HG02938 (cell line): ENCODE results near the gene DCP1A.
"Not testable (repeated sequence)": the region's sequence is repeated elsewhere in the genome, so short reads cannot be mapped to it uniquely, and the experiment has no call there.

Experiments
- ATAC-seq: cut with Tn5 transposase; IDR thresholded peaks from one replicate; pipeline ENCODE4 v1.9.1; 2021; ENCODE audit warnings: mild to moderate bottlenecking, moderate library complexity; ENCODE audit not compliant: unreplicated experiment

Gene DCP1A

DNA sequence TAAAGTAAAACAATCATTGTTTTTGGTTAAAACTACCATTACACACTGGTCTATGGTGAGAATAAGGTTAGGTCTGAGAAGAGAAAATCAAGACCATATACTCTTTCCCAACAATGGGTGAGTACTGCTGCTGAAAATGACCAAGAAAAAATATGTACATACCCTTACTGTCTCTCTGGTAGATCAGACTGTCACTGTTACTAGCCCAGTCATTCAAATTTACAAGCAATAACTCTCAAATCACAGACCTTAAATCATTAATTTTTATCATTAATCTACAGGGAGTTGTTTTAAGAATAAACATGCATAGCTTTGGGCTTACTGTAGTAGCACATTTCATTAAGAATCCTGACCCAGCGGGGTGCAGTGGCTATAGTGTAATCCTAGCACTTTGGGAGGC is 17.4 kb downstream of the DCP1A start:
- ATAC-seq: no peak

DNA sequence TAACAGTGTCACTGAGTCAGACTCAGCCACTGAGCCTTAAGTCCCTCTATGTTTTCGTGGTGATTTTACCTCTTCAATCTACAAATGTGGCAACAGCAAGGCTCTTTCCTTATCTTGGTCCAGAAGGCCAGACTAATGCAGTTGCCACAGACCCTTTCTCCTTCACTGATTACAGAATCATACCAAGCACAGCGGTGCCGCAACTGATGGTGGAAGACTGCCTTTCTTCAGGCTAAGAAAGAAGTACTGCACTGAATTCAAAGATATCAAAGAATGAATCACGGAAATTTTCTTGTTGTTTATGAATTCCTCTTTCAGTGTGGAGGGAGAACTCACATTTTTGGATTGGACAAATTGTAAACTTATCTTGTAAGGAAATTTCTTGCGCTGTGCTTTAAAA is 18.6 kb downstream of the DCP1A start:
- no peak for ATAC-seq

DNA sequence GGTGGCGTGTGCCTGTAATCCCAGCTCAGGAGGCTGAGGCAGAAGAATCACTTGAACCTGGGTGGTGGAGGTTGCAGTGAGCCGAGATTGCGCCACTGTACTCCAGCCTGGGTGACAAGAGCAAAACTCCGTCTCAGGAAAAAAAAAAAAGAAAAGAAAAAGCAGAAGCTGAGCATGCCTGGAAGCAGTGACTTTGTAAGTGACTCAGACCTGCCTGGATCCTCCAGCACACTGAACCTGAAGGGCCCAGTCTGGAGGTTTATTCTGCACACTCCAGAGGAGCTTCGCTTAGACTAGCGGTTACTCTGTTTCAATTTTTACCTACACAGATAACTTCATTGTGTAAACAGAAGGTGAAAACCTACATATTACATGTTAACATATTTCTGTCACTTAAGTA is 19.4 kb downstream of the DCP1A start:
- ATAC-seq: not testable (repeated sequence)

DNA sequence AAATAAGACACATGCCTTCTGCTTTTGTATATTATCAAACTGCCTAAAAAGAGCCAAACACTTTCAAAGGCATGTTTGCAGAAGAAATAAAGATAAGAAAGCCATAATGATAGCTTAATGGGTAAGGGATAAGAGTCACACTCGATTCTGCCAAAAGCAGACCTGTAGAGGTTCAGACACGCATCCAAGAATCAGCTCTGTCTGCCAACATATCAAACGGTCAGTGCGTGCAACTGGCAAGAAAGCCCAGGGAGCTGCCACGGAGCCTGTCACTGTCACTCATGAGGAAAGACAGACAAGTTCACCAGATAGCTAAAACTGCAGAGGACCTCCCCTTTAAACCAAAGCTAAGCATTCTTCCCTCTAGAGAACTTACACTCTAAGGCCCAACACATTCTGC is 23.2 kb downstream of the DCP1A start:
- no peak for ATAC-seq

DNA sequence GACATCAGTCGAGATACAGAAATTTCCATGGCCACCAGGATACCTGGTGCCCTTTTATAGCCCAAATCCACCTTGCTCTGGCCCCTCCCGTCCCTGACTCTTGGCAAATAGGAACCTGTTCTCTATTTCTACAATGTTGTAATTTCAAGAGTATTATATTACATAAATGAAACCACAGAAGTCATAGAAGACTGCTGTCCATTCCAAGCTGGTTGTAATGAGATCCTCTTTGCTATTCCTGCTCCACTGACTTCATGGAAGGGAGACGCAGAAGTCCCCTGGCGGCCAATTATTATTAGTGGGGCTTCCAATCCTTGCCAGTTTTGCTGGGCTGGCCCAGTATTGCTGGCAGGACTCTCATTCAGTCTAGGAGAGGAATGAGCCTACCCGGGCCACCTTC is 26.6 kb downstream of the DCP1A start:
- no peak for ATAC-seq

DNA sequence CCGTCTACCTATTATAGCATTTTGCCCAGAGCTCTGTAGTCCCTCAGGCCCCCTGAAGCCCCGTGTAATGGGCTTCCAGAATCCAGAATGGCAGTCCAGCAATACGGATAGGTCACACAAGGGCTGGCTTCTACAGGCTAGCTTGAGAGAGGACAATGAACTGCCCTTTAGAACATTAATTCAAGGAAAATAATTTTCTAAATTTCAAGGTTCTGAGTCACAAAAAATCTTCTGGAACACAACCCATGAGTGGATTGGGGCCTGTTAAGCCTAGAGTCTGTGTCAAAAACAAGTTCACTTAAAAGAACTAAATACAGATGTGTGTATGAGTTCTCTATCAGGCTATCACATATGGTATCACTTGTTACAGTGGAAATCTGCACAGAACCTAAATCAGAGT is 28.8 kb downstream of the DCP1A start:
- ATAC-seq: no peak

DNA sequence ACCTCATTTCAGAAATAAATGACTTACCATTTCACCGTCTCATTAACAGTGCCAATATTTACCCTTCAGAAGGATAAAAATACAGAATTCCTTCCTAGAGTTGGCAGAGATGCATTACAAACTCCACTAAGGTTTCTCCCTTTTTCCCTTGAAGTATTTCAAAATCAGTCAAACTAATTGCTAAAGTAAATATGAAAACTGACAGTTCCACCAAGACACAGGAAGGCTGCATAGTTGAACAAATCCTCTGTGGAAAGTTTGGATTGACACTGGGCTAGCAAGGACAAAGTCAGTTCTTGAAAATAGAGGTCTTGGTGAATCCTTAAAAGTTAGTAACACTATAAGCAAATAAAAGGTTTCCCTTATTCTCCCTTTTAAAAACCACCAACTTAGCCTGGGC is 34.5 kb downstream of the DCP1A start:
- no peak for ATAC-seq

DNA sequence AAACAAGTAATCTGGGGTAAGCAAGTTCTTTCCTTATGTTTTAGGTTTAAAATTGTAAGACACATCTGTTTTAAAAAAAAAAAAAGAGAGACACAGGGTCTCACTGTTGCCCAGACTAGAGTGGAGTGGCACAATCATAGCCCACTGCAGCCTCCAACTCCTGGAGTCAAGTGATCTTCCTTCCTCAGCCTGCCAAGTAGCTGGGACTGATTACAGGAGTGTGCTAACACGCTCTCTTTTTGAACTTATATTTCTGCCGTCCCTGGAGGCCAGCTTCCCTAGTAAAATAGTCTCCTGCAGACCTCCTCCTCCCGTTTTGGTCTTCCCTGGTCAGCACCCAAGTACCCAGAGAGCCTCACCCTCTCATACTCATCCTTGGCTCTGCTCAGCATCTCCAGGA is 35.5 kb downstream of the DCP1A start:
- ATAC-seq: no peak

DNA sequence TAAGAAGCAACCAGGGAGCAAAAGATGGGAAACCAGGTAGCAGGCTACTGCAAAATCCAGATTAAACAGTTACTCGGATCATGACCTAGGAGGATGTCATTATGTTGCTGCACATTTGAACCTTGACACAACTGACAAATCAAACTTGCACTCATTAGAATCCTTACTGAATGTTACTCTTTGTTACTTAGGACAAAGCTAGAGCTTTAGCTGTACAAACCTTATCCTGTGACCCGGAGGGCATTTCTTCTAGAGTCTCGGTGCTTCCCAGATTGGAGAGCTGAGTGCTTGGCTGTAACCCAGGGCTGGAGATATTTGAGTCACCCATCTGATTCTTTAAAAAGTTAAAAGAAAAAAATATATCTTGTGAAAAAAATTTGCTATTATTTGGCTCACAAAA is 43.4 kb downstream of the DCP1A start:
- no peak for ATAC-seq

DNA sequence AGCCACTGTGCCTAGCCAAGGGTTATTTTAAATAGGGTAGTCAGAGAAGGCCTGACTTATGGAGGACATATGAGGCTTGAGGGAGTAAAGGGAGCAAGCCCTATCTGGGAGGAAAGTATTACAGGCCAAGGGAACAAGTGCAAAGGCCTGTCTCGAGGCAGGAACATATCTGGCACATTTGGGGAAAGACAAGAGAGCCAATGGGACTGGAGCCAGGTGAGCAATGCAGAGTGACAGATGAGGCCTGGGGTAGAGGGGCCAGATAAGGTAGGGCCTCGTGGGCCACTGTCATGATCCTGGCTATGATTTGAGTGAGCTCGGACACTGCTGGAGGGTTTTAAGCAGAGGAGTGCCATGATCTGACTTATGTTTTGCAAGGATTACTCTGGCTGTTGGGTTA is 43.8 kb downstream of the DCP1A start:
- no peak for ATAC-seq

DNA sequence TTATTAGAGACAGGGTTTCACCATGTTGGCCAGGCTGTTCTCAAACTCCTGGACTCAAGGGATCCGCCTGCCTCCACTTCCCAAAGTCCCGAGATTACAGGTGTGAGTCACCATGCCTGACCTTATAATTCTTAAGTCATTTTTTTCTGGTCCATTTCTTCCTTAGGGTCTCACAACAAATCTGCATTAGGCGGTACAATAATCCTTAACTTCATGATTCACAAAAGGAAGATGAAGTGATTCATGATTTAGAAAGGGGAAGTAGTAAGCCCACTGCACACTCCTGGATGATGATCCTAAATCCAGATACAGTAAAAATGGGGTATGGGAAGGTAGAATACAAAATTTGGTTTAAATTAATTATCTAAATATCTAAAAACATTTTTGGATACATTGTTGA is 46.5 kb downstream of the DCP1A start:
- ATAC-seq: no peak

DNA sequence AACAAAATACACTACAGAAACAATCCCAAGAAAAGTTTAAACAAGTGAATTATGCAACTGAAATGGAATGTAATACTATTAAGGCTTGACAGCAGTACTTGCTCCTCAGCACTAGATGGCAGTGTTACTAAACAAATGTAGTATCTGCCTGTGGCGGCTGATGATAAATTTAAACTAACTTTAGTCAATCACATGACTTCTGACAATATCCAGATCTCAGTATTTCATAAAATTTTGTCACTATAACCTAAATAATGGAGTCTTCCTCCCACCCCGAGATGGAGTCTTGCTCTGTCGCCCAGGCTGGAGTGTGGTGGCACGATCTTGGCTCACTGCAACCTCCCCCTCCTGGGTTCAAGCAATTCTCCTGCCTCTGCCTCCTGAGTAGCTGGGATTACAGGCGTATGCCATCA is 47.7 kb downstream of the DCP1A start:
- peak; percentile 62 for ATAC-seq

DNA sequence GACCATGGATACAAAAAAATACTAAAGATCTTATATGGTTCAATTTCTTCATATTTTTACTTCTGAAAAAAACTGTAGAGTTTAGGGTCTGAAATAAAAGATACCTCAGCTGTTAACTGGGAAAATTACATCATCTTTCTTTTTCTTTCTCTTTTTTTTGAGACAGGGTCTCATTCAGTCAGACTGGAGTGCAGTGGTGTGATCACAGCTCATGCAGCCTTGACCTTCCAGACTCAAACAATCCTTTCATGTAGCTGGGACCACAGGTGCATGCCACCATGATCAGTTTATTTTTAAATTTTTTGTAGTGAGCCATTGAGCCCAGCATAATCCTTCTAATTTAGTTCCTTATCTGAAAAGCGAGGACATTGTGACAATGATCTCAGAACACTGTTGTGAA is 51.9 kb downstream of the DCP1A start:
- ATAC-seq: no peak

DNA sequence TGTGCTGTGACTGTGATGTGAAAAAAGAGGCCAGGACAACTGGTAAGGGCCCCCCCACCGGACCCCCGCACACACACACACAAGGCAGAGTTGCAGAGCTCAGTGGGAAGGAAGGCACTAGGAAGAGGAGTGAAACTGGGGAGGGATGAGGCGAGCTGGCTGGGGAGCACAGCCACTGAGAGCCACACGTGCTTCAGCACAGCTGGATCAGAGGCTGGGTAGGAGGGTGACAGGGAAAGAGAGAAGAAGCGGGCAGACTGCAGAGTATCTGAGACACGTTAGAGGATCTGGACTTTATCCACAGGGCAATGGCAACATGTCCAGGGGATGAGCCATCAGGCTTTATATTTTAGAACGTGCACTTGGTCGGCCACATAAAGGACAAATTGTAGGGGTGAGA is 53.5 kb downstream of the DCP1A start:
- ATAC-seq: no peak

DNA sequence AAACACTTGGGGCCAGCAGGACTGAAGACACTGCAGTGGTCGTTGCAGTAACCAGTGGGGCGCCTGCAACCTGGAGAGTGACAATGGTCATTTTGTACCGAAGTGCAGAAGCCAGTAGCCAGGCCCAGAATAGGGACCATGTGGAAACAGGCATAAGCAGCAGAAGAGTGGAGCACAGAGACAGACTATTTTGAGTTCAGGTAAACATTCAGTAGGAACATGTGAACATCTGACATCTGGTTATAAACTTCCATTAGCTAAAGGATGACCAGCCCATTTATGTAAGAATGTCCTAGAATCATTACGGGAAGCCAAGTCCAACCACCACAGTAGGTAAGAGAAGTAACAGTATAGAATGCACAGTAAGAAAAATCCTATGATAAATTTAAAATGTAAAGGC is 59.1 kb downstream of the DCP1A start:
- ATAC-seq: no peak

DNA sequence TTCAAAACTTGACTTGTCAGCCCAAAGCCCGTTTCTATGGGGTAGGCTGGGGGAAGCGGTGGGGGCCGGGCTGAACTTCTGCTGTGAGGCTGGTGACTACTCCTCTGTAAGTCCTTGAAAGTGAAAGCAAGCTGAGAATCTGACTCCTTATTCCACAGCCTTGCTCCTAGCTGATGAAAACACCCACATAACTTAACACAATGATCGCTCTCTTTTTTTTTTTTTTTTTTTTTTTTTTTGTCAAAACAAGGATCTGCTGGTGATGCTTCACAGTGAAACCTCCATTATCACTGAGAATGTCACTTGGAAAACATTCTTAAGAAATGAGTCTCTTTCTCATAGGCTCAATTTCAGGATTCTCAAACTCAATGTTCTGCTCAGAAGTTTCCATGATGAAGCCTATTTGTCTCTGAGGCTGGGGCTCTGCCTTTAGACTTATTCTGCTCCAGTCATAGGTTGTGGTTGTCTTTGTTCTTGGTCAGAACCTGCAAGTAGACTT is 60.2 kb downstream of the DCP1A start:
- no peak for ATAC-seq

DNA sequence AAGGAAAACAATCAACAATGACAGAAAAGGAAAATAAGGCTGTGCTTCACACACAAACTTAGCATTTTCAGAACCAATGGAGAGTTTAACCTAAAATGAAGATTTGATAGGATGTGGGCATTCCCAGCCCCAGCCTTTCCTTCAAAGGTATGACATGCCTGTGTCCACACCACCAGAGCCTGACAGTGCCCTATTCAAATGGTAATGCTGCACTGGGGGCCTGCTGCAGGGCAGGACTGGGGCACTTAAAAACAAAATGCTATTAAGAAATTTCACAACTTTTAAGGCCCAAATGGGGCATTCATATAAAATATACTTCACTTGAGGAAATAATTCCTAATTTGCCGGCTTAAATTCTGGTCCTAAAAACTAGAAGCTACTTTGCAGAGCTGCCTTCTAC is 60.6 kb downstream of the DCP1A start:
- ATAC-seq: no peak

DNA sequence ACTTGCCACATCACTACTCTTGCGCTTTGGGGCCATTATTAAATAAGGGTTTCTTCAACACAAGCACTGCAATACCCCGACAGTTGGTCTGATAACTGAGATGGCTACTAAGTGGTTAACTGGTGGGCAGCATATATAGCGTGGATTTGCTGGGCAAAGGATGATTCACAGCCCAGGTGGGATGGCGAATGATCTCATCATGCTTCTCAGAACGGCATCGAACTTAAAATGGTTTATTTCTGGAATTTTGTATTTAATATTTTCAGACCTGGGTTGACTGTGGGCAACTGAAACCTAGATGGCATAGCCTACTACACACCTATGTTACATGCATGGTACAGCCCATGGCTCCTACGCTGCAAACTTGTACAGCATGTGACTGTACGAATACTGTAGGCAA is 64.8 kb downstream of the DCP1A start:
- ATAC-seq: no peak

DNA sequence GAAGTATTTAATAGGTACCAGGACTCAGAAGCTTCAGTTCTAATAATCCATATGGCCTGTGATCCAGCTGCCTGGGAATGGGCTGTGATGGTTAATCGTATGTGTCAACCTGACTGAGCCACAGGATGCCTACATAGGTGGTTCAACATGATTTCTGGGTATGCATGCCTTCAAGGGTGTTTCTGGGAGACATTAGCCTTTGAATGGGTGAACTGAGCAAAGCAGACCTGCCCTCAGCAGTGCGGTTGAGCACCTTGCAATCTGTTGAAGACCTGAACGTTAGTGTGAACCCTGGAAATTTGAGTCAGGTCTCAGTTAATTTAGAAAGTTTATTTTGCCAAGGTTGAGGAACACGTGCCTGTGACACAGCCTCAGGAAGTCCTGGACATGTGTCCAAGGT is 68.7 kb downstream of the DCP1A start:
- ATAC-seq: no peak

DNA sequence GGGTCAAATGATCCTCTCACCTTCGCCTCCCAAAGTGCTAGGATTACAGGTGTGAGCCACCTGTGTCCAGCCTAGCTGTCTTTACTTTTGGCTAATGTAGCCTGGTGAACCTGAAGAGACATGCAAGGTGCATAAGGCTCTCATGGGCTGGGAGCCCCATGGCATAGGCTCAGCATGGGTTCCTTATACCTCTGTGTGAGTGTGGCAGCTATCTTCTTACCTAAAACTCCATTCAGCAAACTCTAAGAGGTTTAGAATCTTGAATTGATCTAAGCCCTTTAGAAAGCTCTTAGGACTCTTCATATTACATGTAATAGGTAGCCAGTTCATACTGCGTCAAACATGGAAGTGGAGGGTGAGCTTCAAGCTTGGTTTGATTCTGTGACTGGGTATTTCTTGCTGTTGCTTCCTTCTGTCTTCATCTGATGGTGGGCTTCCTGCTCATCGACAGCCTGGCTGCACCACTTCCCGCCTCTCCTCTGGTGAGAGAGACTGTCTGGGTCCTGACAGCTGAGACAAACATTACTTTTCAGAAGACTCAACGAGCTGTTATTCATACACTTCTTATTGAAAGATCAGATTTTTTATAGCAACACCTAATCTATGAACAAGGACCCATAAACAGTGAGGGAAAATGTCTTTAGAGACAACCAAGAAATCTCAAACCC is 72.3 kb downstream of the DCP1A start:
- no peak for ATAC-seq

DNA sequence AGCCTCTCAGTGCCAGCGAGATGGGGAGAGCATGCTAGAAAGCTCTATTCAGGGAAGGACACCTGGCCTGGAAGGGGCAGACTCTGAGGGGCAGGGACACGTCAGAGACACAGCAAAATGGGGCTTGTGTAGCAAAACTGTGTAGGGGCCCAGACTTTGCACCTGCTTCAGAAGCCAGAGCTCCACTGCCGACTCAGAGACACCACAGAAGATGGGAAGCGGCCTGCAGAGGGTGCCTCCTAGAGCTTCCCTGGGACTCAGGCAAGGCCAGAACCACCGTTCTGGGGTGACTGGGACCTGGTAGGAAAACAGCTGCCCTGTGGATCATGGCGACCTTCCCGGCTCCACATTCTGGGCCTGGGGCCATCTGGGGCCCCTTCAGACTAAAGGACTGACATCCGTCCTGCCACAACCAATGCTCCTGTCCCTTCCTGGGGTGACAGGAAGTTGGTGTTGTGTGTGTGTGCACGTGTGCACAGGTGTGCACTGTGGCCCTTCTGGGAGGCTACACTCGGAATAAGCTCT is 74.1 kb downstream of the DCP1A start:
- no peak for ATAC-seq

DNA sequence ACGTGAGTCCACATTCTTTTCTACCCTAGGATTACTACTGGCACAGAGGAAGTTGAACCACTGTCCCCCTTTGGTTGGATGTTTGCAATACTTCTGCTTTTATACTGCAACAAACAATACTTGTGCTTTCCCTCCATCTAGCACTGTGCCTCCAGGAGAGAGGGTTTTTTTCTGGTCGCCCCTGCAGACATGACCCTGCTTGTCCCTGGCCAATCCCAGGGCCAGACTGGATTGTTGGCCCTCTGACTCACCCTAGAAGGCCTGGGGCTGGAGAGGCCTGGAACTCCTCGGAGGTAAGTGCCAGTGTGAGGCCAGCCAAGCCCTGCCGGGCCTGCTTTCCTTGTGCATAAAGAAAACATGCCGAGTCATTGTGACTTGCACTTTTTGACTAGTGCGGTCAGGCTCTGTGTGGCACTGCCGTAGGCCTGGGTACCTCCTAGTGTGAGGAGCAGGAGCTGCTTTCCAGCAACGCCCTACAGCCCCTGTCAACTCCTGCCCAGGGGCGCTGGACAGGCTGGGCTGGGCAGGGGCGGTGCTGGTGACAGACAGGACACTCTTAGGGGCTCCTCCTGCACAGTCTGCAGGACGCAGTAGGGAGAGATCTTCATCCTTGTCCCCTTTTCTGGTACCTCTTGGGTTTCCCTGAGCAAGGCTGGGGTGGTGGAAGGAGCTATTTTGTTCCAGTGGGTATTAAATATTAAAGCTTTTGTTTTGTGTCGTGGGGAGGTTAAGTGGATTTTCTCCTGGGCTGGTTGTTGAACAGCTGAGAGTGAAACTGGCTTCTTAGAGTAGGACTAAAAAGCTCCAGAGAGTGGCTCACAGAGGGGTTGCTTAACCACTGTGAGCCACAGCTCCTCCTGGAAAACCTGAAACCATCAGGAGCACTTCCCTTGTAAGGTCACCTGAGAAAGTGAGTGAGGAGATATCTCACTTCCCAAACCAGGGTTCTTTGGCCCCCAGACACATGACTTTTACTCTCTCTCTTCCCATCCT is 77.2 kb downstream of the DCP1A start:
- no peak for ATAC-seq
